Large intestine (tissue), 3 donors: ENCODE data around the gene DEFB125. TPM values are rescaled to one million over a fixed set of nuclear protein-coding genes. Genes with fewer than 3 reads are reported as not detected.
"Not testable (repeated sequence)": the region's sequence is repeated elsewhere in the genome, so short reads cannot be mapped to it uniquely, and the experiment has no call there.

ENCODE experiments used
- DNase-seq, 2 donors: peaks; one replicate each; pipeline versions ENCODE4 v3.0.0 to v3.0.0-alpha.2; 2013
- H3K27ac ChIP-seq: one replicate; pipeline ENCODE4 v1.5.1; 2013; ENCODE audit warnings: low read length
- H3K27me3 ChIP-seq: 2 replicates; pipeline ENCODE4 v1.6.1; 2013; ENCODE audit warnings: low read length; ENCODE audit not compliant: control insufficient read depth, insufficient read depth
- H3K36me3 ChIP-seq: 2 replicates; pipeline ENCODE4 v1.6.1; 2013; ENCODE audit warnings: low read length; ENCODE audit not compliant: control insufficient read depth, insufficient read depth
- H3K4me1 ChIP-seq: one replicate; pipeline ENCODE4 v1.6.1; 2013; ENCODE audit warnings: low read length; ENCODE audit not compliant: control insufficient read depth, insufficient read depth
- H3K4me3 ChIP-seq: one replicate; pipeline ENCODE4 v1.5.1; 2013; ENCODE audit warnings: low read length
- H3K9me3 ChIP-seq: one replicate; pipeline ENCODE4 v1.6.1; 2013; ENCODE audit warnings: mild to moderate bottlenecking, low read depth, low read length, moderate library complexity; ENCODE audit not compliant: control insufficient read depth
- WGBS: methylation state at CpG from one replicate; pipeline ENCODE4 v1.1.5; 2013; ENCODE audit warnings: low lambda C conversion rate; ENCODE audit not compliant: insufficient coverage; 5-methylcytosine and 5-hydroxymethylcytosine counted together
- polyA plus RNA-seq: library from polyadenylated mRNA; unstranded; fragments of 120-200 nt; gene quantifications from one replicate; pipeline ENCODE4 v1.2.1, GENCODE V29; 2013

The DEFB125 gene
- polyA plus RNA-seq, 1 donor = not detected

GRCh38 chr20:90651-91050, 3.2 kb downstream of the DEFB125 start:
- Histone ChIP-seq H3K9me3 (no peaks in the 10 kb centered on the region), H3K27me3 (peaks cover 2% of the 10 kb centered on the region), H3K27ac (no peak overlapping the region), H3K4me3 (no peak overlapping the region), H3K4me1 (no peaks in the 10 kb centered on the region), H3K36me3 (no peaks in the 10 kb centered on the region)
- DNase-seq = no peak

- Histone ChIP-seq H3K27ac (no peak overlapping the region), H3K36me3 (no peaks in the 10 kb centered on the region), H3K27me3 (peaks cover 2% of the 10 kb centered on the region), H3K4me3 (no peak overlapping the region), H3K4me1 (no peaks in the 10 kb centered on the region), H3K9me3 (no peaks in the 10 kb centered on the region)
- DNase-seq = no peak
Measured at GRCh38 chr20:93641-94040, 6.2 kb downstream of the DEFB125 start.

- H3K4me1 ChIP-seq = no peaks in the 10 kb centered on the region
- H3K27me3 ChIP-seq = peaks cover 2% of the 10 kb centered on the region
- no peaks in the 10 kb centered on the region for H3K36me3 ChIP-seq
- no peaks in the 10 kb centered on the region for H3K9me3 ChIP-seq
- DNase-seq = no peak
- H3K27ac ChIP-seq = no peak overlapping the region
- H3K4me3 ChIP-seq = no peak overlapping the region
- 46% methylated on average over 2 of the region's 4 CpGs for WGBS
Measured at GRCh38 chr20:95215-95614, 7.7 kb downstream of the DEFB125 start.

GRCh38 chr20:97691-98090, 10.2 kb downstream of the DEFB125 start:
- not testable (repeated sequence) for H3K27me3 ChIP-seq, H3K36me3 ChIP-seq, H3K4me1 ChIP-seq, DNase-seq, H3K9me3 ChIP-seq, H3K27ac ChIP-seq, H3K4me3 ChIP-seq
- no CpG with 5 or more reads among the region's 5 CpGs for WGBS

- Histone ChIP-seq H3K4me3 (no peak overlapping the region), H3K4me1 (no peaks in the 10 kb centered on the region), H3K9me3 (no peaks in the 10 kb centered on the region), H3K27me3 (peaks cover 2% of the 10 kb centered on the region), H3K36me3 (no peaks in the 10 kb centered on the region), H3K27ac (no peak overlapping the region)
- no peak for DNase-seq
Measured at GRCh38 chr20:101975-102374, 14.5 kb downstream of the DEFB125 start.

GRCh38 chr20:103456-103855, 16.0 kb downstream of the DEFB125 start:
- H3K27ac ChIP-seq = no peak overlapping the region
- H3K4me1 ChIP-seq = no peaks in the 10 kb centered on the region
- no peak overlapping the region for H3K4me3 ChIP-seq
- no peaks in the 10 kb centered on the region for H3K9me3 ChIP-seq
- peaks cover 2% of the 10 kb centered on the region for H3K27me3 ChIP-seq
- no peaks in the 10 kb centered on the region for H3K36me3 ChIP-seq
- no CpG with 5 or more reads among the region's 5 CpGs for WGBS
- no peak for DNase-seq

- Histone ChIP-seq H3K9me3 (no peaks in the 10 kb centered on the region), H3K4me3 (no peak overlapping the region), H3K27me3 (no peaks in the 10 kb centered on the region), H3K27ac (no peak overlapping the region), H3K36me3 (no peaks in the 10 kb centered on the region), H3K4me1 (no peaks in the 10 kb centered on the region)
- no peak for DNase-seq
Measured at GRCh38 chr20:112396-112795, 24.9 kb downstream of the DEFB125 start.

GRCh38 chr20:117518-117917, 30.0 kb downstream of the DEFB125 start:
- no peak overlapping the region for H3K27ac ChIP-seq
- H3K27me3 ChIP-seq = no peaks in the 10 kb centered on the region
- no peak for DNase-seq
- no peak overlapping the region for H3K4me3 ChIP-seq
- no peaks in the 10 kb centered on the region for H3K36me3 ChIP-seq
- no peaks in the 10 kb centered on the region for H3K9me3 ChIP-seq
- H3K4me1 ChIP-seq = no peaks in the 10 kb centered on the region

GRCh38 chr20:129786-130323, 42.4 kb downstream of the DEFB125 start:
- H3K4me1 ChIP-seq, H3K4me3 ChIP-seq, H3K27ac ChIP-seq, H3K27me3 ChIP-seq, H3K36me3 ChIP-seq, H3K9me3 ChIP-seq, DNase-seq: not testable (repeated sequence)
- no CpG with 5 or more reads among the region's 28 CpGs for WGBS

GRCh38 chr20:137668-138490, 50.4 kb downstream of the DEFB125 start:
- Histone ChIP-seq H3K27me3 (peaks cover 3% of the 10 kb centered on the region), H3K9me3 (no peaks in the 10 kb centered on the region), H3K36me3 (no peaks in the 10 kb centered on the region), H3K4me1 (no peaks in the 10 kb centered on the region), H3K27ac (no peak overlapping the region), H3K4me3 (no peak overlapping the region)
- 100% methylated on average over 1 of the region's 11 CpGs for WGBS
- no peak for DNase-seq

GRCh38 chr20:142290-142689, 54.8 kb downstream of the DEFB125 start, which contains the start of gene DEFB126:
Gene DEFB126 (plus strand): TSS chr20:142590. CDS start chr20:142629, 39 bp downstream.
- no peak within 1 kb of the TSS for H3K27ac ChIP-seq
- no peak for DNase-seq
- H3K4me3 ChIP-seq = no peak within 1 kb of the TSS
- H3K36me3 ChIP-seq = no peaks in the 10 kb centered on the region
- no peaks in the 10 kb centered on the region for H3K9me3 ChIP-seq
- WGBS = no CpG with 5 or more reads among the region's 1 CpG
- H3K4me1 ChIP-seq = no peaks in the 10 kb centered on the region
- peaks cover 5% of the 10 kb centered on the region for H3K27me3 ChIP-seq
